Measurements from ENCODE around the gene RNF11.

The RNF11 gene

DNA sequence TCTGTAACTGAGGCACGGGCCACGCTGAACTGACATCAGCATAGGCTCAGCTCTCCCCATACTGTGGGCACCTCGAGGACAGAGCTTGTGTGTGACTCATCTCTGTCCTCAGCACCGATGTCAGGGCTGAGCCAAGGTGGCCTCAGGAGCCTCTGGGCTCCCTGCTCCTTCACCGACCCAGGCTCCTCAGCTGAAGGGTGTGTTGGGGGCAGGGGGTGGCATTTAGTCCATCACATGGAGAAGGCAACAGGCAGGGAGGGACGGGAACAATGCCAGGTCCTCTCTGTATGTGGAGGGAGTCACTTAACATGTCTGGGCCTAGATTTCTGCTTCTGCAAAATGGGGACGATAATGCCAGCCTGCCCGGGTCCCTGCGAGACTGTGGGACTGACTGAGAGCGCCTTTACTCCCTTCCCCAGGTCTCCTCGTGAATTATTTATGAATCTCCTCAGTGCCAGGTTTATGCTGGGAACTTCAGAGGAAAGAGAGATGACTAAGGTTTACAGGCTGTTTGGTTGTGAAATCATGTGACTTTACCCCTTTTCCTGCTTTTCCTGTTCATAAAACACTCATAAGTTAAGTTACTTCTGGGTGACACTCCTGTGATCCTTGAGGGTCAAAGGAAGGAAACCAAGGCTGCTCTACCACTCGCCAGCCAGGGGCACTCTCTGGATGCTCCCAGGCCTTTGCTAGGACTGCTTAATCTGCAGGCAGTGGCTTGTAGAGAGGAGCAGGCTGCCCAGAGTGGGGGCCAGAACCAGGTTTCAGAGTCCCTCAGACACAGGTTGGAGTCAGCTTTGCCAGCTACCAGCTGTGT is 78.1 kb downstream of the RNF11 start:
- TF ChIP-seq, protein P1, sequence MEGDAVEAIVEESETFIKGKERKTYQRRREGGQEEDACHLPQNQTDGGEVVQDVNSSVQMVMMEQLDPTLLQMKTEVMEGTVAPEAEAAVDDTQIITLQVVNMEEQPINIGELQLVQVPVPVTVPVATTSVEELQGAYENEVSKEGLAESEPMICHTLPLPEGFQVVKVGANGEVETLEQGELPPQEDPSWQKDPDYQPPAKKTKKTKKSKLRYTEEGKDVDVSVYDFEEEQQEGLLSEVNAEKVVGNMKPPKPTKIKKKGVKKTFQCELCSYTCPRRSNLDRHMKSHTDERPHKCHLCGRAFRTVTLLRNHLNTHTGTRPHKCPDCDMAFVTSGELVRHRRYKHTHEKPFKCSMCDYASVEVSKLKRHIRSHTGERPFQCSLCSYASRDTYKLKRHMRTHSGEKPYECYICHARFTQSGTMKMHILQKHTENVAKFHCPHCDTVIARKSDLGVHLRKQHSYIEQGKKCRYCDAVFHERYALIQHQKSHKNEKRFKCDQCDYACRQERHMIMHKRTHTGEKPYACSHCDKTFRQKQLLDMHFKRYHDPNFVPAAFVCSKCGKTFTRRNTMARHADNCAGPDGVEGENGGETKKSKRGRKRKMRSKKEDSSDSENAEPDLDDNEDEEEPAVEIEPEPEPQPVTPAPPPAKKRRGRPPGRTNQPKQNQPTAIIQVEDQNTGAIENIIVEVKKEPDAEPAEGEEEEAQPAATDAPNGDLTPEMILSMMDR (IDR thresholded peaks at IDR 0.05; ENCODE audit: insufficient read depth, low read depth, low read length, missing control alignments) = no peak
- no peak overlapping the region for H3K4me3 ChIP-seq (ENCODE audit: low read depth, low read length)
- DNase-seq (ENCODE audit: low read depth) = no peak

- no peak for DNase-seq (ENCODE audit: low read depth)
- TF ChIP-seq, protein P1 (IDR thresholded peaks at IDR 0.05; ENCODE audit: insufficient read depth, low read depth, low read length, missing control alignments) = no peak
These were observed 78.9 kb downstream of the RNF11 start for GRCh38 chr1:51314974-51315373.

GRCh38 chr1:51316113-51316845 is 80.2 kb downstream of the RNF11 start:
- no peak for DNase-seq (ENCODE audit: low read depth)
- TF ChIP-seq, protein P1 (IDR thresholded peaks at IDR 0.05; ENCODE audit: insufficient read depth, low read depth, low read length, missing control alignments) = no peak
- H3K4me3 ChIP-seq (ENCODE audit: low read depth, low read length) = no peak overlapping the region

More at GRCh38 chr1:51314974-51315373, 78.9 kb downstream of the RNF11 start:
- no peak overlapping the region for H3K4me3 ChIP-seq (ENCODE audit: low read depth, low read length)

DNA sequence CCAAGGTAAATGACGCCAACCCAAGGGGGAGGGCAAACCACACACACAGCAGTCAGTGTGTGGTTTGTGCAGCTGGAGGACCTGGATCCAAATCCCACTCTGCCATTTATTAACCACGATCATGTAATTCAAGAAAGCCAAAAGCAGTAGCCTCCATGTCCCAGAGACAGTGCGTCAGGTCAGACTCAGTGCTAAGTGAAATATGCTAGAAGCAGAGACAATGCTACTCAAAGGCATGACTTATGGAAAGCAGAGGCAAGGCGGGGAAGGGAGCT is 80.7 kb downstream of the RNF11 start:
- TF ChIP-seq, protein P1 (IDR thresholded peaks at IDR 0.05; ENCODE audit: insufficient read depth, low read depth, low read length, missing control alignments) = no peak
- no peak overlapping the region for H3K4me3 ChIP-seq (ENCODE audit: low read depth, low read length)
- DNase-seq (ENCODE audit: low read depth) = no peak

DNA sequence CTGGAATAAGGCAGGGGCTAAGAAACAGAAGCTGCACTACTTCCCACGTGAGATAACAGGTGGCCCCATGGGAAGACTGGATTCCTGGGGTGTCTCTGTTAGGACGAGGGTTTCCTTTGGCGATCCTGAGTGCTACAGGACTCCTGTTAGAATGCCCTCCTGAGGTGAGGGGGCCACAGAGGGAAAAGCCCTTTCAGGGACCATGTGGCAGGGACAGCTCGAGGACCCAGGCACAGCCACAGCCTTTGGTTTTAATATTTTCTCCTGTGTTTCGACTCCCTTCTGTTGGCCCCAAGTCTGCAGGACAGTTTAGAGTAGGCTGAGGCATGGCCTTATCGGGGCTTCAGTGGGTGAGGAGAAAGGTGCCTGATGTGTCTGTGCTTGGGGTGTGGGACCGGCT is 81.7 kb downstream of the RNF11 start:
- no peak overlapping the region for H3K4me3 ChIP-seq (ENCODE audit: low read depth, low read length)
- DNase-seq (ENCODE audit: low read depth) = no peak
- TF ChIP-seq, protein P1 (IDR thresholded peaks at IDR 0.05; ENCODE audit: insufficient read depth, low read depth, low read length, missing control alignments) = no peak

- TF ChIP-seq, protein P1 (IDR thresholded peaks at IDR 0.05; ENCODE audit: insufficient read depth, low read depth, low read length, missing control alignments) = no peak
- no peak overlapping the region for H3K4me3 ChIP-seq (ENCODE audit: low read depth, low read length)
- no peak for DNase-seq (ENCODE audit: low read depth)
These were observed 85.2 kb downstream of the RNF11 start for GRCh38 chr1:51320967-51321923.

Data from GM12865 (cell line).